Duodenal mucosa (tissue), 2 donors: Measurements from ENCODE around the gene EID2B.

Source experiments
- H3K27ac ChIP-seq: one replicate; pipeline ENCODE4 v1.7.0; 2013; ENCODE audit warnings: low read depth, low read length
- H3K27me3 ChIP-seq, 2 donors: one replicate each; pipeline ENCODE4 v1.7.0; 2013; ENCODE audit warnings: low read length in 2 of 2, control low read depth in 1 of 2; ENCODE audit not compliant: insufficient read depth in 2 of 2, control insufficient read depth in 1 of 2
- H3K36me3 ChIP-seq, 2 donors: one replicate each; pipeline ENCODE4 v1.7.0; 2013; ENCODE audit warnings: low read length in 2 of 2, control low read depth in 1 of 2; ENCODE audit not compliant: insufficient read depth in 2 of 2, control insufficient read depth in 1 of 2
- H3K4me1 ChIP-seq, 2 donors: one replicate each; pipeline ENCODE4 v1.7.0; 2013; ENCODE audit warnings: low read length in 2 of 2, control low read depth in 1 of 2; ENCODE audit not compliant: insufficient read depth in 2 of 2, control insufficient read depth in 1 of 2
- H3K4me3 ChIP-seq, 2 donors: one replicate each; pipeline ENCODE4 v1.7.0; 2013; ENCODE audit warnings: low read length in 2 of 2, low read depth in 1 of 2
- H3K9ac ChIP-seq, 2 donors: one replicate each; pipeline ENCODE4 v1.7.0; 2013; ENCODE audit warnings: low read length in 2 of 2, low read depth in 1 of 2
- H3K9me3 ChIP-seq, 2 donors: one replicate each; pipeline ENCODE4 v1.7.0; 2013; ENCODE audit warnings: low read length in 2 of 2, control low read depth in 1 of 2; ENCODE audit not compliant: control insufficient read depth in 1 of 2

Gene EID2B

DNA sequence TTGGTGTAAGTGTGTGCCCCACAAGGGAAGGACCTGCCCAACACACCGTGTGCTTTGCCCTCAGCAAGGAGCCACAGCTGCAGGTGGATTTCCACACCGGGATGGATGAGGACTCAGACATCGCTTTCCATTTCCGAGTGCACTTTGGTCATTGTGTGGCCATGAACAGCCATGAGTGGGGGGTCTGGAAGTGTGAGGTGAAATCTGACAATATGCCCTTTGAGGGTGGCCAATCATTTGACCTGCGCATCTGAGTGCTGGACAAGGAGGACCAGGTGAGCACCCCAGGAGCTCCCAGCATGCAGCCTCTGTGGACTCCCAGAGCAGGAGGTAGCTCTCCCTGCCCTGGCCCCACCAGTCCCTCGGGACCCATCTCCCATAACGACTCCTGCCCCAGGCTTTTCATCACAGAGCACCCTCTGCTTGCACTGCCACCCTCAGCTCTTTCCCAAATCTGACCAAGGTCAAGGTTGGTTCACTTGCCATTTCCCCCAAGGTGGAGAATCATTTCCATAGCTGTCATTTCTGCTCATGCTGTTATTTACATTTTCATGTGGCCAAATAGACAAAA, 20.5 kb upstream of the EID2B start:
- H3K4me1 ChIP-seq = peaks cover 7 to 8% of the 10 kb centered on the region in 2 donors
- no peak overlapping the region for H3K9ac ChIP-seq
- H3K4me3 ChIP-seq = no peak overlapping the region
- H3K9me3 ChIP-seq = no peaks in the 10 kb centered on the region
- H3K36me3 ChIP-seq = no peaks in the 10 kb centered on the region
- peaks cover 0 to 4% of the 10 kb centered on the region in 2 donors for H3K27me3 ChIP-seq
- H3K27ac ChIP-seq = no peak overlapping the region

DNA sequence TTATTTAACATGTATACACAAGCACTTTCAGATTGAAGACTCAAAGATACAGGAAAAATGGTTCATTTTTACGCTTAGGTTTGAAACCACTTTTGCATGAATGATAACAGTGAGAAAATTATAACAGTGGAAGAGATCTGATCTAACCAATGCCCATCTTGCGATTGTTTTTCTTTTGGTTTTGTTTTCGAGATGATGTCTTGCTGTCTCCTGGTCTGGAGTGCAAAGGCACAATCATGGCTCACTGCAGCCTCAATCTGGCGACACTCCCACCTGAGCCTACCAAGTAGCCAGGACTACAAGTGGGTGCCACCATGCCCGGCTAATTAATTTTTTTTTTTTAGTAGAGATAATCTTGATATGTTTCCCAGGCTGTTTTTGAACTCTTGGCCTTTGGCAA, 17.5 kb upstream of the EID2B start:
- Histone ChIP-seq H3K4me1 (no peaks in the 10 kb centered on the region), H3K4me3 (no peak overlapping the region), H3K27ac (no peak overlapping the region), H3K27me3 (peaks cover 4 to 7% of the 10 kb centered on the region in 2 donors), H3K9me3 (no peaks in the 10 kb centered on the region), H3K36me3 (no peaks in the 10 kb centered on the region), H3K9ac (no peak overlapping the region)

DNA sequence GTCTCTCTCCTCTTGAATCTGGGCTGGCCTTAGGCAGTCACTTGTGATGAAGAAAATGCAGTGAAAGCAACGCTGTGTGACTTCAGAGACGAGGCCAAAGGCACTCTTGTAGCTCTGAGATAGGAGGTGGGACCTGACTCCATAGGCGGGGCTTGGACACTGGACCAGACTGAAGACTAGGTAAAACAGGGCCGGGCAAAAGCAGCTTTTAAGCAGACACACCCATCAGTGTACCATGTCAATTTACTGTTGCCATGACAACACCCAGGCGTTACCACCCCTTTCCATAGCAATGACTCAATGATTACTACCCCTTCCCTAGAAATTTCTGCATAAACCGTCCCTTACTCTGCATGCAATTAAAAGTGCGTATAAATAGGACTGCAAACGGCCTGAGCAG, 13.9 kb upstream of the EID2B start:
- Histone ChIP-seq H3K4me3 (no peak overlapping the region), H3K36me3 (no peaks in the 10 kb centered on the region), H3K9me3 (no peaks in the 10 kb centered on the region), H3K4me1 (no peaks in the 10 kb centered on the region), H3K9ac (no peak overlapping the region), H3K27ac (no peak overlapping the region), H3K27me3 (peaks cover 4 to 7% of the 10 kb centered on the region in 2 donors)

DNA sequence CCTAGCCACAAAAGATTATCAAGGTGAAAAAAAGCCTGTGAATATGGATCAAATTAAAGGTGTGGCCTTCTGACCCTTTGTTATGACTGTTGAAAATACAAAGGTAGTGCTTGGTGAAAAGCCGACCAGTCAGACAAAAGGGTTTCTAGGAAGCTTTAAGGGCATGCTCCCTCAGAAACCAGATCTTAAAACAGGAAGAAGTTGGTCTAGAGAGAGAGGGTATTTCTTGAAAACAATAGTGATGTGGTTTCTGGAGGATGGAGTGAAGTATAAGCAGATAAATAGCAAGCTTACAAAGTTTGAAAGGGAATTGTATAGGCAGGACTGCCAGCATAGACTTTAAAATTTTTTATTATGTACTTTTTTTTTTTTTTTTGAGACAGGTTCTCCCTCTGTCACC, 12.3 kb upstream of the EID2B start:
- Histone ChIP-seq H3K4me1 (peaks cover 0 to 4% of the 10 kb centered on the region in 2 donors), H3K27ac (no peak overlapping the region), H3K9ac (no peak overlapping the region), H3K36me3 (no peaks in the 10 kb centered on the region), H3K9me3 (no peaks in the 10 kb centered on the region), H3K27me3 (peaks cover 4 to 7% of the 10 kb centered on the region in 2 donors), H3K4me3 (no peak overlapping the region)

DNA sequence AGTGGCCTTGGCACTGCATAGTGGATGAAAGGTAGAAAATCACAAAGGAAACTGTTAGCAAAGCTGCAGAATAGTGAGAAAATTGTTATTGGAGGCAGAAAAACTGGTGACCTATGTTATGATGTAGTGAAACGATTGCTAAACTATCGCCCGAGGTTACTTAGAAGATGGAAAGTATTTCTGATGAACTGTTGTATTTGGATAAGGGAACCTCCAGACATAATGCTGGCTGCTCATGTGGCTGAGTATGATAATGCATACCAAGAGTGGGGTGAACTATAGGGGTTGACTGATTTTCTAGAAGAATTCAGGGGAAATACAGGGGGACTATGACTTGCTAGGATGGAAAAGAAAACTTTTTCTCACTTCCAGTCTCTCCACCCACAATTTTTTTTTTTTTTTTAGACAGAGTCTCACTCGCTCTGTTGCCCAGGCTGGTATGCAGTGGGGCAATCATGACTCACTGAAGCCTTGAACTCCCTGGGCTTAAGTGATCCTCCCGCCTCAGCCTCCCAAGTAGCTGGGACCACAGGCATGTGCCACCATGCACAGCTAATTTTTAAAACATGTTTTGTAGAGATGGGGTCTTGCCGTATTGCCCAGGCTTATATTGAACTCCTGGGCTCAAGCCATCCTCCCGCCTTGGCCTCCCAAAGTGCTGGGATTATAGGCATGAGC, 11.7 kb upstream of the EID2B start:
- Histone ChIP-seq H3K27ac (no peak overlapping the region), H3K9ac (no peak overlapping the region), H3K4me3 (no peak overlapping the region), H3K36me3 (no peaks in the 10 kb centered on the region), H3K27me3 (peaks cover 4 to 7% of the 10 kb centered on the region in 2 donors), H3K4me1 (peaks cover 0 to 5% of the 10 kb centered on the region in 2 donors), H3K9me3 (no peaks in the 10 kb centered on the region)

DNA sequence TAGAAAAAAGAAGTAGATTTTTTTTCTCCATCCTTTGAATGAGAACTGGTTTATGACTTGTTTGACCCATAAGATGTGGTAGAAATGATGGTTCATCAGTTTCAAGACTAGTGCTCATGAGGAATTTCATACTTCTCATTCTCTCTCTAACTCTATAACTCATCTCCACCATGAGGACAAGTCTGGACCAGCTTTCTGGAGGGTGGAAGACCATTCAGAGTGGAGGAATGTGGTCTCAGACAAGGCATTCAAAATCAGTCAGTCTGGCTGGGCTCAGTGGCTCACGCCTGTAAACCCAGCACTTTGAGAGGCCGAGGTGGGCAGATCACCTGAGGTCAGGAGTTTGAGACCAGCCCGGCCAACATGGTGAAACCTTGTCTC, 10.8 kb upstream of the EID2B start:
- Histone ChIP-seq H3K9ac (no peak overlapping the region), H3K36me3 (no peaks in the 10 kb centered on the region), H3K27ac (no peak overlapping the region), H3K4me3 (no peak overlapping the region), H3K9me3 (no peaks in the 10 kb centered on the region), H3K27me3 (peaks cover 4 to 7% of the 10 kb centered on the region in 2 donors), H3K4me1 (peaks cover 6 to 14% of the 10 kb centered on the region in 2 donors)

DNA sequence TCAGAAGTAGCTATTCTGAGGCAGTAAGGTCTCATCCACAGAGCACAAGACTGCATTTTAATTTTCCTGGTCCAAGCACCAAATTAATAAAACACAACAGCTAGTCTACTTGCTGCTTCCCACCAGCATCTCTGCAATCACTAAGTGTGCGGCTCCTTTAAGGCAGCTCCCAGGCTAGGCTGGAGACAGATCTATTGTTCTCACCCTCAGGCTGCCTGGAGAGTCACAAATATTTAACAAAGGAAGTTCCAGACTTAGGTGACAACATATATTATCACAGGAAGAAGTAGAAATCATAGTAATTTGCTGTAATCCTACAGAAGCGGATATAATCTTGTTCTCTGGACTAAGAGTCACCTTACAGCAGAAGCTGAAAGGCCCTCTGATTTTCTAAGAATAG, 9.6 kb upstream of the EID2B start:
- Histone ChIP-seq H3K4me1 (peaks cover 6 to 17% of the 10 kb centered on the region in 2 donors), H3K27ac (no peak overlapping the region), H3K4me3 (no peak overlapping the region)

DNA sequence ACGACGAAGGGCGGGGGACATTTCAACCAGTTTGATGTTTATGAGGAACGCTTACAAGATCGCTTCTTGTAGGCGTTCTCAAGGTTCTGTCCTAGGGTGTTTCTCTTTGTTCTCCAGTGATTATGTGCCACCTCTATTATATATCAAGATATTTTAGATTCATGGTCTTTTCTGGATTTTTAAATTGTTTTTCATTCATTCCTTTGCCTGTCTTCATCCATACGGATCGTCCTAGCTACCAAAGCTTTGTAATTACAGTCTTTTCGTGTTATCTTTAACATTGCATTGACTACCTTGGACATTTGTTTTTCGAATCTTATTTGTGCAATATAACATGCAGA, 7.7 kb upstream of the EID2B start:
- peaks cover 6 to 17% of the 10 kb centered on the region in 2 donors for H3K4me1 ChIP-seq
- no peaks in the 10 kb centered on the region for H3K9me3 ChIP-seq
- no peak overlapping the region for H3K27ac ChIP-seq
- no peaks in the 10 kb centered on the region for H3K36me3 ChIP-seq
- H3K27me3 ChIP-seq = peaks cover 0 to 4% of the 10 kb centered on the region in 2 donors
- H3K9ac ChIP-seq = peak overlapping the region in 1 of 2 donors; percentile 90
- H3K4me3 ChIP-seq = peak overlapping the region in 1 of 2 donors; percentile 91

More for the DNA sequence above, 9.6 kb upstream of the EID2B start:
- no peaks in the 10 kb centered on the region for H3K36me3 ChIP-seq
- H3K27me3 ChIP-seq = peaks cover 4 to 5% of the 10 kb centered on the region in 2 donors
- no peaks in the 10 kb centered on the region for H3K9me3 ChIP-seq
- H3K9ac ChIP-seq = no peak overlapping the region

DNA sequence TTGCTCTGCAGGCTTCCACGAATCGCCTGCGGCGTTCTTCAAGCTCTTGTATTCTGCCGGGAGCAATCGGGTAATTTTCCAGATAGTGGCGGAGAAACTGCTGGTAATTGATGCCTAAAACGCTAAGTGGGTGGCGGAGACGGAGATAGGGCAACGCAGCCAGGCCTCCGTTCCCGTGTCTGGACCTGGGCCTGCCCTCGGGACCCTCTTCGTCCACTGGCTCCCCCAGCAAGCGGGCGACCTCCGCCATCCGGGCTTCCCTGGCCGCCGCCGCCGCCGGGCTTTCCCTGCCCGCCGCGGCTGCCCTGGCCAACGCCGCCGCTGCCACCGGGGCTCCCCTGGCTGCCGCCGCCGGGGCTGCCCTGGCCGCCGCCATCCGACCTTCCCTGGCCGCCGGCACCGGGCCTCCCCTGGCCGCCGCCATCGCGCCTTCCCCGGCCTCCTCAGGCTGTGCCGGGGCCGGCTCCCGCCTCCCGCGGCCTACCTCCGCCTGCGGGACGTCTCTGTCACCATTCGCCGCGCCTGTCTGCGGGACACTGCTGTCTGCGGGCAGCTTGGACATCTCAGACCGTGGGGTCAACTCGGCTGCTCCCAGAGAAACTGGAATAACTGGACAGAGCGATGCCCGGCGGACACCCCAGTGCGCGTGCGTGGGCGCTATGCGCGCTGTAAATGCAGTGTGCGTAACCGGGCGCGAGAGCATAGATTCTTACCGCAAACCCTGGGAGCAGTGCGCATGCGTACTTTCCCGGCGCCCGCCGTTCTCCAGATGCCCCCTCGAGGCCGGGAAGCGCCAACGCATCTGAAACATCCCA, 7.1 kb upstream of the EID2B start, which contains the start of gene EID2:
Gene EID2, minus strand, starts transcription at position 644 of the 815 bp plus-strand sequence. Its CDS starts 82 bp downstream, at position 562.
- no peaks in the 10 kb centered on the region for H3K36me3 ChIP-seq
- H3K27ac ChIP-seq = peak within 1 kb of the TSS; percentile 86
- peak within 1 kb of the TSS; percentile 85 to 90 for H3K9ac ChIP-seq
- H3K4me1 ChIP-seq = peaks cover 6 to 17% of the 10 kb centered on the region in 2 donors
- H3K4me3 ChIP-seq = peak within 1 kb of the TSS; percentile 88 to 91
- H3K9me3 ChIP-seq = no peaks in the 10 kb centered on the region
- peaks cover 0 to 4% of the 10 kb centered on the region in 2 donors for H3K27me3 ChIP-seq

DNA sequence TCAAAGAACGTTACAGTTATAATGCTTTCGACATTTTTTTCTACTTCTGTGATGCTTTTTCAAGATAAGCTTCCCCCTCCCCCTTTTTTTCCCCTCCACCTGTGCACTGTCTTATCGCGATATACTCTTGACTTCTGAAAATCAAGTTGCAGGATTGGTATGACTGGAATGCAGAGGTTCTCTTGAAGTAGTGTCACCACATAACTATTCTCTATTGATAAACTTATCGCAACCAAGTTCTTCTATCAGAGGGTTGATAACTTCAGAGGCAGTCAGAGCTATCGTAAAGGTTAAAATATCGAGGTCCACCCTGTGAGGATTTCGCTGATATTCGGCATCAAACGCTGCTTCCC, 6.5 kb upstream of the EID2B start:
- H3K27ac ChIP-seq = peak overlapping the region; percentile 86
- peak overlapping the region; percentile 88 to 91 for H3K4me3 ChIP-seq
- H3K9ac ChIP-seq = peak overlapping the region; percentile 85 to 87
- no peaks in the 10 kb centered on the region for H3K36me3 ChIP-seq
- H3K9me3 ChIP-seq = no peaks in the 10 kb centered on the region
- peaks cover 6 to 17% of the 10 kb centered on the region in 2 donors for H3K4me1 ChIP-seq
- peaks cover 0 to 3% of the 10 kb centered on the region in 2 donors for H3K27me3 ChIP-seq
